DOHH2 (cell line): Measurements from ENCODE around the gene EML5.

Experiments used
- H3F3A ChIP-seq: fragments of 200-600 bp; sonication (generic), shearing (Covaris generic); 2 replicates; pipeline ENCODE4 v1.6.0; 2016; ENCODE audit warnings: antibody characterized with exemption, mild to moderate bottlenecking; ENCODE audit not compliant: control insufficient read depth, insufficient read depth
- H3K27ac ChIP-seq: fragments of 200-600 bp; sonication (generic); 2 replicates; pipeline ENCODE4 v1.5.1; 2014; ENCODE audit warnings: low read depth, mild to moderate bottlenecking, low read length, moderate library complexity
- H3K27me3 ChIP-seq: fragments of 200-600 bp; sonication (generic); 2 replicates; pipeline ENCODE4 v1.6.1; 2014; ENCODE audit warnings: mild to moderate bottlenecking, low read length, mixed read lengths; ENCODE audit not compliant: control insufficient read depth
- H3K36me3 ChIP-seq: fragments of 200-600 bp; sonication (generic); 2 replicates; pipeline ENCODE4 v1.6.1; 2014; ENCODE audit warnings: mild to moderate bottlenecking, low read length, moderate library complexity, mixed read lengths; ENCODE audit not compliant: control insufficient read depth
- H3K4me1 ChIP-seq: fragments of 200-600 bp; sonication (generic); 2 replicates; pipeline ENCODE4 v1.6.1; 2014; ENCODE audit warnings: mild to moderate bottlenecking, low read length, mixed read lengths; ENCODE audit not compliant: control insufficient read depth
- H3K4me2 ChIP-seq: fragments of 200-600 bp; sonication (generic); 2 replicates; pipeline ENCODE4 v1.6.0; 2014; ENCODE audit warnings: mild to moderate bottlenecking, low read length, moderate library complexity
- H3K4me3 ChIP-seq: fragments of 200-600 bp; sonication (generic); 2 replicates; pipeline ENCODE4 v1.5.1; 2014; ENCODE audit warnings: mild to moderate bottlenecking, low read length, mixed read lengths
- H3K79me2 ChIP-seq: fragments of 200-600 bp; sonication (generic); 2 replicates; pipeline ENCODE4 v1.6.1; 2014; ENCODE audit warnings: mild to moderate bottlenecking, low read length, mixed read lengths; ENCODE audit not compliant: control insufficient read depth
- H3K9me2 ChIP-seq: fragments of 200-600 bp; sonication (generic); replicated peaks from 2 replicates; pipeline ENCODE4 v1.6.1; 2014; ENCODE audit warnings: mild to moderate bottlenecking, low read length, mixed read lengths; ENCODE audit not compliant: control insufficient read depth
- H3K9me3 ChIP-seq: fragments of 200-600 bp; sonication (generic); 2 replicates; pipeline ENCODE4 v1.6.1; 2014; ENCODE audit warnings: antibody characterized with exemption, low read length, mixed read lengths; ENCODE audit not compliant: control insufficient read depth, insufficient read depth
- H4K20me1 ChIP-seq: fragments of 200-600 bp; sonication (generic); 2 replicates; pipeline ENCODE4 v1.6.0; 2014; ENCODE audit warnings: low read depth, mild to moderate bottlenecking, antibody characterized with exemption, low read length, moderate library complexity; ENCODE audit not compliant: control insufficient read depth, insufficient read depth
- CTCF ChIP-seq: fragments of 200-600 bp; sonication (generic); IDR thresholded peaks from one replicate; pipeline ENCODE4 v1.5.1; 2014; ENCODE audit warnings: antibody characterized with exemption, mild to moderate bottlenecking, low read depth, low read length; ENCODE audit not compliant: poor library complexity, severe bottlenecking
- EZH2phosphoT487 ChIP-seq: fragments of 200-600 bp; sonication (generic); IDR thresholded peaks from 2 replicates; pipeline ENCODE4 v1.6.1; 2017; ENCODE audit warnings: borderline replicate concordance, mild to moderate bottlenecking, antibody characterized with exemption, low read length, moderate library complexity, mixed read lengths

The EML5 gene

GRCh38 chr14:88799522-88799921, 6.8 kb upstream of the EML5 start:
- Histone ChIP-seq H3F3A (no peaks in the 10 kb centered on the region), H4K20me1 (no peaks in the 10 kb centered on the region), H3K79me2 (no peaks in the 10 kb centered on the region), H3K4me3 (no peak overlapping the region), H3K36me3 (no peaks in the 10 kb centered on the region), H3K4me1 (no peaks in the 10 kb centered on the region), H3K9me2 (no peaks in the 10 kb centered on the region), H3K4me2 (no peak overlapping the region), H3K9me3 (no peaks in the 10 kb centered on the region), H3K27me3 (peaks cover 9% of the 10 kb centered on the region), H3K27ac (no peak overlapping the region)
- TF ChIP-seq CTCF (no peak), EZH2phosphoT487 (no peak)

GRCh38 chr14:88798156-88798555, 5.4 kb upstream of the EML5 start:
- H3F3A ChIP-seq: peaks cover 7% of the 10 kb centered on the region; the same call in 1 of the 2 replicates
- TF ChIP-seq EZH2phosphoT487 (no peak), CTCF (no peak)
- no peak overlapping the region for H3K4me3 ChIP-seq
- no peaks in the 10 kb centered on the region for H3K79me2 ChIP-seq
- no peak overlapping the region for H3K4me2 ChIP-seq
- no peaks in the 10 kb centered on the region for H3K9me3 ChIP-seq
- H4K20me1 ChIP-seq: no peaks in the 10 kb centered on the region
- H3K4me1 ChIP-seq: peaks cover 10% of the 10 kb centered on the region
- H3K27ac ChIP-seq: no peak overlapping the region
- no peaks in the 10 kb centered on the region for H3K36me3 ChIP-seq
- H3K27me3 ChIP-seq: peaks cover 4% of the 10 kb centered on the region; the same call in 1 of the 2 replicates
- no peaks in the 10 kb centered on the region for H3K9me2 ChIP-seq

GRCh38 chr14:88793259-88793625, 489 bp upstream of the EML5 start:
- Histone ChIP-seq H3K36me3 (no peaks in the 10 kb centered on the region), H3K9me3 (no peaks in the 10 kb centered on the region), H3K79me2 (peaks cover 4% of the 10 kb centered on the region; the same call in 1 of the 2 replicates), H3K9me2 (no peaks in the 10 kb centered on the region), H3K4me2 (peak overlapping the region; percentile 88), H4K20me1 (no peaks in the 10 kb centered on the region), H3K4me3 (peak overlapping the region; percentile 86), H3F3A (peaks cover 13% of the 10 kb centered on the region; the same call in 1 of the 2 replicates), H3K27me3 (peaks cover 13% of the 10 kb centered on the region), H3K27ac (peak overlapping the region; percentile 52), H3K4me1 (peaks cover 28% of the 10 kb centered on the region)
- TF ChIP-seq CTCF (no peak), EZH2phosphoT487 (no peak)
